Ureter (tissue), 1 donor: Measurements from ENCODE around the gene RNF125. TPM values are rescaled to one million over a fixed set of nuclear protein-coding genes. Genes with fewer than 3 reads are reported as not detected.
"Not testable (repeated sequence)": the region's sequence is repeated elsewhere in the genome, so short reads cannot be mapped to it uniquely, and the experiment has no call there.

Source experiments
- DNase-seq: peaks from one replicate; pipeline ENCODE4 v3.0.0-alpha.2; 2020; ENCODE audit warnings: low spot score
- total RNA-seq: library from RNA; stranded (reverse); gene quantifications from one replicate; pipeline ENCODE4 v1.2.4, GENCODE V29; 2023
- donor health status: DM: yes; HTN: yes; CAD: no.

The RNF125 gene
- total RNA-seq, 1 donor from 2014 or later: 9.2 TPM

DNA sequence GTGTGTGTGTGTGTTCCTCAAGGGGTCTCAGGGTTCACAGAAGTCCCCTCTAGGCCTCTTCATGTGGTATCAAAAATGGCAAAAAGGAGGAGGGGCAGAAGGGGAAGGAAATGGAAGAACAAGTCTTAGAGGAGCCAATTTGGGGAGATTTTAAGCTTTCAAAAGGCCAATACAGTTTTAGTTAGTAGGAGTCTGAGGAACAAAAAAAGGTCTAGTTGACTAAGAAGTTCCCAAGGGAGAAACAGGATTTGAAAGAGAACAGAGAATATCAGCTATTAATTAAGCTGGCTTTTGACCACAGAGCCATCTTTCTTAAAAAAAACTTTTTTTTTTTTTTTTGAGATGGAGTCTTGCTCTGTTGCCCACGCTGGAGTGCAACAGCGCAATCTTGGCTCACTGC, 7.1 kb downstream of the RNF125 start:
- DNase-seq: no peak

DNA sequence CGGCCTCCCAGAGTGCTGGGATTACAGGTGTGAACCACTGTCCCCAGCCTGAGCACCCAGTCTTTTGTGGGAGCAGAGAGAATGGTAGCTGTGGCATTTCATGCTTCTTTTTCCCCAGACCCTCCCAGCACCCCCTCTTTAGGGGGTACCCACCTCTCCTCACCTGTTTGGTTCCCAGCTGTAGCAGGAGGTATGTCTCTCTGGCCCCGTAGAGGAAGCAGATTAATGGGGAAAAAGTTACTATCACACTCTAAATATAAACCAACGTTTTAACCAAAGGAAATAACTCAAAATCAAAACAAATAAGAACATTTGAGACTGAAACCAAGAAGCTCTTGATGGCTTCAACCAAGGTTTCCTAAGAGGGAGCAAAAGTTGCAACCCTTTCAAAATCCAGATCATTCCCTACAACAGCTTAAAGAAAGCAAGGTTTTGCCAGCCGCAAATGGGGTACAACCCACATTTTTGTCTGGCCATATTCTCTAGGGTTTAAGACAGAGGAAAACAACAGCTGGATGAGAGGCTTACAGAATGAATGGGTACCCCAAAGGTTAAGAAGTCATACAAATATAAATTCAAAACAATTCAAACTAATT, 8.0 kb downstream of the RNF125 start:
- DNase-seq: no peak

DNA sequence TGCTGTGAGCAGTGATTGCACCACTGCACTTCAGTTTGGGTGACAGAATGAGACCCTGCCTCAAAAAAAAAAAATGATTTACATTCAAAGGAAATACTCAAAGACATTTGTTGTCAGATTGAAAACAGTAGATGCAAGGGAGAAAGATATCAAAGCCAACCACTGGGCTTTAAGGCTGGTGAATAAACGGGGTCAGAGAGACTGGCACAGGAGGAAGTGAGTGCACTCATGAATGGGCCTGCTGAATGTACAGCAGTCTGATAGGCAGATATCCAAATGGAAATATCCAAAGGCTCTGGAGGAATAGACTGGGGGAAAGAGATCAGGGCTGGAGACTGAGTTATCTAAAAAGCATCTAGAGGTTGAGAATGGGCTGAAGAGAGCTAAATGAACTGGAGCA, 10.9 kb downstream of the RNF125 start:
- no peak for DNase-seq

DNA sequence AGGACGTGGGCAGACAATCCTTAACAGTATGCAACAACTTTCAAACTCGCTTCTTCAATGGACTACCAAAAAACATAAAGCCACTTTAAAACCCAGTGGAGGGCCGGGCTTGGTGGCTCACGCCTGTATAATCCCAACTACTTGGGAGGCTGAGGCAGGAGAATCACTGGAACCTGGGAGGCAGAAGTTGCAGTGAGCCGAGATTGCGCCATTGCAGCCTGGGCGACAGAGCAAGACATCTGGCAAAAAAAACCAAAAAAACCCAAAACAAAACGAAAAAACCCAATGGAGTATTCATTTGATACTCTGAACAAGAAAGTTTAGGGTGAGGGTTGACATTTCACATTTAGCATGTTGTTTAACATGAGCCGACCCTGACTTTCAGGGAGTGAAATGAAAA, 14.0 kb downstream of the RNF125 start:
- no peak for DNase-seq

- DNase-seq: no peak
Observed at GRCh38 chr18:32036506-32037180, 18.0 kb downstream of the RNF125 start.

GRCh38 chr18:32037616-32038015, 19.0 kb downstream of the RNF125 start:
- no peak for DNase-seq

- no peak for DNase-seq
Observed at GRCh38 chr18:32040936-32041335, 22.3 kb downstream of the RNF125 start.

GRCh38 chr18:32042337-32042736, 23.7 kb downstream of the RNF125 start:
- DNase-seq: no peak

- DNase-seq: no peak
Observed at GRCh38 chr18:32048507-32049091, 30.0 kb downstream of the RNF125 start.

DNA sequence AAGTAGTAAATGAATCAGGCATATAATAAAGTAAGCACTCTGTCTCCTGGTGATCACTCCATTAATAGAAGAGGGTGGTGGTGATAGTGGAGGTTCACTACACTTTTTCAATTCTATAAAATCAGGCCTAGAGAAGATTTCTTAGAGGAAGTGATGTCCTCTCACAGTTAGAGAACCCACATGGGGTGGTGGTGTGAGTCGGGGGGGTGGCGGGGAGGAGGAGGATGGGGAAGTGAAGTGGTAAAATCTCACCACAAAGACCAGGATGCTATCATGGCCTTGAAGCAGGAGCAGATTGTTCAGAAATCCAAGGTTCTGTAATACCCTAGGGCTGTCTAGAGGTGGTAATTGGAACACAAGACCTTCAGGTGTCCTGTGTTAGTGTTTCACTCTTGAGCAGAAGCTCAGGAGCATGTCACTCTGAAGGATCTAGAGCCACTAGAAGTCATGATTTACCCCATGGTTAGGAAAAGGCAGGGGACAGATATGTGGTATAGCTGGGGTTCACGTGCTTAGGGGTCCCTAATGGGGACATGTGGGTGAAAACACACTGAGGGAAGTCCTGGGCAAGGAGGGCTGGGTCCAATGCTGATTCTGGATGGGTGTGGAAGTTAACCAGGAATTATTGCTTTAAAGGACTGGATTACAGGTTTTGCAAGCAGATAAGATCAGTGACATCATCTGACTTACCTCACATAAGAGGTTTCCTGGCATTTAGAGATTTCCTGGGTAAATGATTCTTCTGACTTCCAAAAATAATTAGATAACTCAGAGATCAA, 31.0 kb downstream of the RNF125 start:
- no peak for DNase-seq

GRCh38 chr18:32056613-32057358, 38.2 kb downstream of the RNF125 start:
- DNase-seq: no peak

GRCh38 chr18:32057624-32058165, 39.1 kb downstream of the RNF125 start:
- DNase-seq: no peak

GRCh38 chr18:32060026-32060425, 41.4 kb downstream of the RNF125 start:
- no peak for DNase-seq

- no peak for DNase-seq
Observed at GRCh38 chr18:32067375-32068167, 48.9 kb downstream of the RNF125 start.

GRCh38 chr18:32072321-32072720, 53.7 kb downstream of the RNF125 start:
- no peak for DNase-seq

GRCh38 chr18:32074206-32074605, 55.6 kb downstream of the RNF125 start:
- no peak for DNase-seq

- no peak for DNase-seq
Observed at GRCh38 chr18:32078845-32079244, 60.2 kb downstream of the RNF125 start.

GRCh38 chr18:32081881-32082280, 63.3 kb downstream of the RNF125 start:
- no peak for DNase-seq

DNA sequence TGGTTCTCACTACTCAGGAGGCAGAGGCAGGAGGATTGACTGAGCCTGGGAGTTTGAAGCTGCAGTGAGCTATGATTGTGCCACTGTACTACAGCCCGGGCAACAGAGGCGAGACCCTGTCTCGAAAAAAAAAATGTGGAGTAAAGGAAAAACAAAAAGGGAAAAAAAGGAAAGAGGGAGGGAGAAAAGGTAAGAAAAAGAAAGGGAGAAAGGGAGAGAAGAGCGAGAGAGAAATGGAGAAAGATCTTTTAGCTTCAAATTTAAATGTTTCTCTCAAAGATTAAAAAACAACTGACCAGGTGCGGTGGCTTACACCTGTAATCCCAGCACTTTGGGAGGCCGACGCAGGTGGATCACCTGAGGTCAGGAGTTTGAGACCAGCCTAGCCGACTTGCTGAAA, 65.2 kb downstream of the RNF125 start:
- DNase-seq: no peak

- no peak for DNase-seq
Observed at GRCh38 chr18:32086881-32087280, 68.3 kb downstream of the RNF125 start.

GRCh38 chr18:32090831-32091230, 72.2 kb downstream of the RNF125 start:
- not testable (repeated sequence) for DNase-seq
